Right ventricle myocardium inferior (tissue), 1 donor: ENCODE measurements around the gene KRT3. TPM values are rescaled to one million over a fixed set of nuclear protein-coding genes. Genes with fewer than 3 reads are reported as not detected.

Experiments used
- ATAC-seq: fragments of 200-7000 bp; cut with Tn5 transposase; one replicate; pipeline ENCODE4 v1.9.1; 2020; ENCODE audit warnings: mild to moderate bottlenecking, moderate library complexity
- DNase-seq: peaks from one replicate; pipeline ENCODE4 v3.0.0; 2021; ENCODE audit errors: missing footprints
- intact Hi-C: fragments of 100-400 bp; cut with DNase I; formaldehyde crosslinking; loops from one replicate; pipeline ENCODE4 v1.11.0; 2022
- total RNA-seq: library from RNA; stranded (reverse); fragmentation: NEBNext Ultra II Directional; extraction: Animal tissue kit (Norgen Biotek cat#: 25700); gene quantifications from one replicate; pipeline ENCODE4 v1.2.1, GENCODE V29; 2021
- donor health status: DM: no; HTN: yes; CAD: no; lungs with severe emphysema.

Gene KRT3
- total RNA-seq, 1 donor from 2014 or later = not detected

DNA sequence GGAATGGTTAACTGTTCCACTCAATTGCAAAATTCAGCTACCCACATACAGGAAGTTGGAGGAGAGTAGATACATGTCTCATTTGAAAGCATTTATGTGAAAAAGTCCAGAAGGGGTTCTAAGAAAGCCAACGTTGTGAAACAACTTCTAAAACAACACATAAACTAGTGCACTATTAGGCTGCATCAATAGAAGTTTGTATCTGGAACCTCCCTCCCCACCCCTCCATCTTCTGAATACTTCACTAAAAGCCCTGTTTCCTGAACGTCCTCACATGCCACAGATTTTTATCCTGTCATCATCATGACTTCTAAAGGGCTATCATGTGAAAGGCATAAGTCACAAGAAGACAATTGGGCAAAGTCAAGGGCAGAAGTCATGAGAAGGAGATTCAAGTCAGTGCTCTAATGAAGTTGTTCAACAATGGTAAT is 32.7 kb upstream of the KRT3 start:
- intact Hi-C loops = no loop called here
- ATAC-seq (no peak), DNase-seq (no peak)

DNA sequence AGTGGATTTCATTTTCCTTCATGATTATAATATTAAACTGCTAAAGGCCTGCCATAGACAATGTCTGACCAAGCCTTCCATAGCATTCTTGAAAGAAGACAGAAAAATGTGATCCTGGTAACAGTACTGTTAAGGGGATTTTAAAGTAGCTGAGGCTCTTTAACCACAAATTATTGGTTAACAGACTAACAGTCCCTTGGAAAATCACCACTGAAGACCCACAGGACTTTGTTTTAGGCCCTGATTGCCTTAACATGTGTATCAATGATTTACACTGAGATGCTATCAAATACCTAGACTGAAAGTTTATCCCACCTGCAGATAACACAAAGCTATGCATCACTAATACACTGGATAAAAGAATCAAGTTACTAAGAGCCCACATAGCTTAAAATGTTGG is 32.2 kb upstream of the KRT3 start:
- no peak for ATAC-seq
- intact Hi-C loops = no loop called here
- DNase-seq = no peak

DNA sequence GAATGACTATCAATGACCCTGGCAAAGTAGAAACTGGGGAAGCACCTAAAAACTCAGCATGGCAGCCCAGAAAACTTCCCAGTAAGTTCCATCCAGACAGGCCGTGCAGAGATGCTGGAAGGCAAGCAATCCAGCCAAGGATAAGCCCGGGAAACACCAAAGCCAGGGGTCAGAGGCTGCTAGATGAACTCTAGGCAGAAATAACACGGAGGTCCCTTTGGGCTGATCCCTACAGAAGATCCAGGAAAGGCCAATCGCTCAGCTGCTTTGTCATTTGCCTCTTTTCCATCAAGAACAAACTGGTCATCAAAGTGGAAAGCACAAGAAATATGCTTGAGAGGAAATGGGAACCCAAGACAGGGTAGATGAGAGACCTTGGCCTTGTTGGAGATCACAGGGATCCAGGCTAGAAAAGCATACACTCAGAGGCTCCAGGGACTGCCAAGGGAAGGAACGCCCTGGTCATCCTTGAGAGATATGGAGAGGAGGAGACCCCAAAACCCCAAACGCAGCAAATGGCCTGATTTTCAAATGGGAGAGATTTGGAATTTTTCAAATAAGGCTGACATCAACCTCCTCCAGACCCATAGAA is 31.7 kb upstream of the KRT3 start:
- DNase-seq (no peak), ATAC-seq (no peak)
- intact Hi-C loops = no loop called here

DNA sequence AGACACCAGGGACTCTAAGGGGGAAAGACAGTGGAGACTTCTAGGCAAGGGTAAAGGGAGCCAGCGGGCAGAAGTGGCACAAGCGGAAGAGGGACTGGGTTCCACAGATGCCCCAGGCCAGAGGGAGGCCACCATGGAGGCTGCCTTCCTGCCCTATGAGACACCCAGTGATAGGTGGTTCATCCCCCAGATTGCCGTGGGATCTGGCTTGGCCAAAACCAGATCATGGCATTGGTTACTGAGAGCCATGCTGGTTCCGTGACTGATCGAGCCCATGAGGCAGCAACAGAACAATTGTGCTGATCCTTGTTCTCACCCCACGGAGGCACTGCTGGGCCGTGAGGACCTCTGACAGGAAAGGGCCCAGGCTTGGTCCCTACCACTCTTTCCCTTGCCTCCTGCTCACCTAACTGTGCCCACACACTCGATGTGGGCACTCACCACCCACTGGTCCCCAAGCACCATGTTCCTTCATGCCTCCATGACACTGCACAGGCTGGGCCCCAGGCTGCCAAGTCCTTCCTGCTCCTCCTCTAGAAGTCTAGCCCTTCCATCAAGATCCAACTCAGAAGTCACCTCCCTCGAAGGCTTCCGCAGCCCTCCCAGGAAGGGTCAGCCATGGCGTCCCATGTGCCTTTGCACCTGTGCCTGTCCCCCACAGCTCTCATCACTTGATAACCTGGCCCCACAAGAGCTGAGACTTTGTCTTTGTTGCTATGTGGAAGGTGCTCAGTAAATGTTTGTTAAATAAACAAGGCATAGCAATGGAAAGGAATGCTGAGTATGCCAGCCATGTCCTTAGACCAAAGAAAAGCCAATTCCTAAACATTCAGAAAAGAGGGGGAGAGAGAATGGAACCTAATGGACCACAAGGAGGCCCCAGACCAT is 30.9 kb upstream of the KRT3 start:
- ATAC-seq = no peak
- no peak for DNase-seq
- intact Hi-C loops = no loop called here

DNA sequence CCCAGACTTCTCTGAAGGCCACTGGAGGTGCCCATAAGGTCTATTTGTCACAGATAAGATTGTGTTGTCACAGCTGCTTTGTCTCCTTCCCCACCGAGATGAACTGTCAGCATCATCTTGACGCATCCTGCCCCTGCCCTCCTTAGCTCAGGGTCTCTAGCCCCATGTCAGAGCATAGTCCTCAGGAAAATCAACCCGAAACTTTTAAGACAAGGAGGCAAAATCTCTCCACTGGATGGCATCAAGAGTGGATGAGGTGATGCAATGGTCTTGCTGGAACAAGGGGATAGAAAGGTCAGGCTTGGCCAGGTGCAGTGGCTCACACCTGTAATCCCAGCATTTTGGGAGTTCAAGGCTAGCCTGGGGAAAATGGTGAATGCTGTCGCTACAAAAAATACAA is 30.0 kb upstream of the KRT3 start:
- intact Hi-C loops = no loop called here
- no peak for ATAC-seq
- no peak for DNase-seq

DNA sequence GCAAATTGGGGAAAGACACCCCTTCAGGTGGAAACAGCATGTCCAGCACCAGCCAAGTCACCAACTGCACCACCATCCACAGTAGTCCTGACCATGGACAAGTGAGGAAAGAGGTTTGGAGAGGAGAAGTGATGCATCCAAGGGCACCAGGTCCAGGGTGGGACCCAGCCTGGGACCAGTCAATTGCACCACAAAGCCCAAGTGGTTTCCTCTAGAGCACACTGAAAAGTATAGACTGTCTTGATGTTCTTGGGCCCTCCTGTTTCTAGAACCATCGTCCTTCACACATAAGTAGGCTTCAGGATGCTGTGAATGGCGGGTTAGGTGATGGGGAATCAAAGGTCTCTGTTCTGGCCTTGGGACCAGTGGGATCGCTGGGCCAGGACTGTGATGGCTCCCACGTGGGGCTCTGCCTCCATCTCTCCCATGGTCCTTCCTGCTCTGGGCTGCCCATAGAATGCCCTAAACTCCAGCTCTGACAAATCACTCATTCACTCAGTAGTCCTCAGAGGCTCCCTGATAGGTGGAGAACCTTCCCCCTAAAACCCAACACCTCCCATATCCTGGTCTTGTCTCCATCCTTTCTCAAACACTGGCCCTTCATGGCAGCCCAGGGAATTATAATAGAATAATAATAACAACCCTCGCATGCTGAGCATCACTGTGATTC is 29.0 kb upstream of the KRT3 start:
- intact Hi-C loops = no loop called here
- no peak for ATAC-seq
- no peak for DNase-seq

DNA sequence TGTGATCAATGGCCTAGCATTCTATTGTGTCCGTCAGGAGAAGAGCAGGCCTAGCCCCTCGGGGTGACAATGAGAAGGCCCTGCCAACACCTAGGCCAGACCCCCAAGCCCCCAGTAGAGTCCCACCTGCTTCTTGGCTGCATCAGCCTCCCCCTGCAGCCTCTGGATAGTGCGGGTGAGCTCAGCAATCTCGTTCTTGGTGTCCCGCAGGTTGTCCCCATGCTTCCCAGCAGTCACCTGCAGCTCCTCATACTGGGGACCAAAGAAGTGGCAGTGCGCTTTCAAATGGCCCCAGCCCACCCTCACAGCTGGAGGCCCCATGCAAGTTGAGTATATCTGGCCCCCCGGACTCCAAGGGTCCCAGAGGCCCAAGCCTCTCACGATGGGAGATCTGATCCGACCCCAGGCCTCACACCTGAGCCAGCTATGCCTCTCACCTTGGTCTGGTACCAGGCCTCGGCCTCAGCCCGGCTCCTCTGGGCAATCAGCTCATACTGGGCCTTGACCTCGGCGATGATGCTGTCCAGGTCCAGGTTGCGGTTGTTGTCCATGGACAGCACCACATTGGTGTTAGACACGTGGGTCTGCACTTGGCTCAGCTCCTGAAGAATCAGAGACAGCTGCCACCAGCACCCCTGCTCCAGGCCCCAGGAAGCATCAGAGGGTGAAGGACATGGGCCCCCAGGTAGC is 28.0 kb upstream of the KRT3 start:
- no peak for DNase-seq
- intact Hi-C loops = no loop called here
- no peak for ATAC-seq

DNA sequence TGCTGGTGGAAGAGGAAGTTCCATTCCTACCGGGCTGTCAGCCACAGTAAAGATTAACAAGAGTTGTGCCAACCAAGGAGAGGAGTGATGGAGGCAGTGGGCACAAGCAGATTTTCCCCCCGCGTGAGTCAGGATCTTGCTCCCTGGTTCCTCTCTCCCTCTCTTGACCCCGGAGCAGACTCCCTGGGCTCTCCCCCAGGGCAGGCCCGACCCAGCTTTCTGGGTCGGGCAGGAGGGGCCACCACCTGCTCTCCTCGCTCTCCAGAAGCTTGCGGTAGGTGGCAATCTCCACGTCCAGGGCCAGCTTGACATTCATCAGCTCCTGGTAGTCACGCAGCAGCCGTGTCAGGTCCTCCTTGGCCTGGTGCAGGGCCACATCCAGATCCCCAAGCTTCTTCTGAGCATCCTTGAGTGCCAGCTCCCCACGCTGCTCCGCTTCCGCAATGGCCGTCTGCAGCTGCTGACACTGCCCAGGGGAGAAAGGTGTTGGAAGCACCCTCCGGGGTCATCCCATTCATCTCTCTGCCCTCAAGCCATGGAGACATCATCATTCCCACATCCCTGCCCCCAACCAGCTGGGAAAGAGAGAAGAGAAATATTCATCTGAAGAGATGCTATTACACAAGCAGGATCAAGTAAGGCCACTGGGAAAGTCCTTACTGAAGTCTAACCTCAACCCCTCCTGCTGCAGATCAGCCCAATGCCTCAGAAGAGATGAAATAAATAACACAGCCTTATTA is 27.0 kb upstream of the KRT3 start:
- ATAC-seq = no peak
- intact Hi-C loops = no loop called here
- DNase-seq = no peak

DNA sequence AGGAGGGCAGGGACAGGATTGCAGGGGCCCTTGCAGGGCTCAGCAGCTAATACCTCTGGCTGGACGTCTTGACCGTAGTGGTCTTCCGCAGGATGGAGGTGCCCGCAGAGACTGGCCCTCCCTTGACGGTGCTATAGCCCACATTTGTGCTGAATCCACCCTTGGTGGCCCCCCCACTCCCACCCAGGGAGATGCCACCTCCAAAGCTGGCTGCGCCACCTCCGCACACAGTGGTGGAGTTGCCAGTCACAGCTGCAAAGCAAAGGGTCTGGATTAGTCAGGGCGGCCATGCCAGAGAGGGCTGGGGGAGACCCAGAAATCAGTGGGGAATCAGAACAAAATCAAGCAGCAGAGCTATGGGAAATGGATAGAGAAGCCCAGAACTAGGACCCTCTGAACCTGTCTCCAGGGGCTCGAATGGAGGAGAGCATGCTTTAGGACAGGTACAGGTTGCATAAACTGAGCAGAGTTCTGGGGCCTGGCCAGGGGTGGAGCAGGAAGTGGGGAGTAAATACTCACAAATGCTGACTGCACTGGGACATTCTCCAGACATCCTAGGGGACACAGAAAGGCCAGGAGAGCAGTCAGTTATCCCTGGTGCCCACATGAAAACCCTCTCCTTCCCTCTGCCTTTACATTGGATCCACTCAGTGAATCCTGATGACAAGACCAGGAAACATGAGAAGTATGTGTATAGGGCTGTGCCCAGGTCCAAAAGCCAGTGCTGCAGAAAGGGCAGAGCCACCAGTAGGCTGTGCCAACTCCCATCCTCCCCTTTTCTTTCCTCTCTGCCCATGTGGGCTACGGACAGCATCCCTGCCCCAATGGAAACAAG is 26.1 kb upstream of the KRT3 start:
- ATAC-seq = no peak
- intact Hi-C loops = no loop called here
- no peak for DNase-seq

DNA sequence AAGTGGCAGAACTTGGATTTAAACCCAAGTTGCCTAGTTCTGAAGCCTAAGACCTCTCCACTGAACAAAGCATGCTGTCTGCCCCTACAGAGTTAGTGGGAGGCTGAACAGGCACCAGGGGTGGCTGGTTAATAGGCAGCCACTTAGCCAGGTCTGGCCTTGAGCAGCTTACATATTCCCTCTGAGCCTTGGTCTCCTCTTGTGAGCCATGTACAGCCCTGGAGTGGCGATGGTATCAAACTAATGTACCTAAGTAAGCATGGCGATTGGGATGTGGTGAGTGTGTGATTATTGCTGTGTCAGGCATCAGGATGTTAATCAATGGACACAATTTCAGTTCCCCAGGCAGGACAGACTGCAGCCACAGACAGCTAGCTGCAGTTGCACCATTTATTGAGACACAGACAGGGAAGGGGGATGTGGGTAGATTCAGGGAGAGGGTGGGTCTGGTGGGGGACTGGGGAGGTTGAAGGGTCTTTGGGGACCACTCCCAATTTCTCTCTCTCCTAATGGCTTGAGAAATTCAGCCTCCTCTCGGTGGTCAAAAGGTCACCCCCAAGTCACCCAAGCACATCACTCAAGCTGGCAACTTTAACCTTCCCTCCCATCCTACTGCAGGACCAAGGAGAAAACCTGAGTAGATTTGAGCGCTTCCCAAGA is 25.3 kb upstream of the KRT3 start:
- DNase-seq (no peak), ATAC-seq (no peak)
- intact Hi-C loops = no loop called here

DNA sequence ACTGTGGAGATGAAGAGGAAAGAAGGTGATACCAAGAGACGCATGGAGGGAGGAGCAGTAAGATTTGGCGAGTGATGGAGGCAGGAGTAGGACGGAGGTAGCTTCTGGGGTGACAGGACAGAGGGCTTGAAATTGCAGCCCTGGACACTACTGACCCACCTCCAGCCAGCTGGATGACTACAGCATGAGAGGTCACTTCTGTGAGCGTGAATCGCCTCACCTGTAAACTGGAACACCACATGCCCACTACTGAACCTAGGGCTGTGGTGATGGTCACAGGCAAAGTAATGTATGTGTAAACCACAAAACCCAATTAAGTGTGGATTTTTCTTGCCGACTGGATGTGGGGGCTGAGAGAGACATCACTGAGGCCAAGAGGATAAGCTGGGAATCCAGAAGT is 24.6 kb upstream of the KRT3 start:
- ATAC-seq = no peak
- intact Hi-C loops = no loop called here
- no peak for DNase-seq

DNA sequence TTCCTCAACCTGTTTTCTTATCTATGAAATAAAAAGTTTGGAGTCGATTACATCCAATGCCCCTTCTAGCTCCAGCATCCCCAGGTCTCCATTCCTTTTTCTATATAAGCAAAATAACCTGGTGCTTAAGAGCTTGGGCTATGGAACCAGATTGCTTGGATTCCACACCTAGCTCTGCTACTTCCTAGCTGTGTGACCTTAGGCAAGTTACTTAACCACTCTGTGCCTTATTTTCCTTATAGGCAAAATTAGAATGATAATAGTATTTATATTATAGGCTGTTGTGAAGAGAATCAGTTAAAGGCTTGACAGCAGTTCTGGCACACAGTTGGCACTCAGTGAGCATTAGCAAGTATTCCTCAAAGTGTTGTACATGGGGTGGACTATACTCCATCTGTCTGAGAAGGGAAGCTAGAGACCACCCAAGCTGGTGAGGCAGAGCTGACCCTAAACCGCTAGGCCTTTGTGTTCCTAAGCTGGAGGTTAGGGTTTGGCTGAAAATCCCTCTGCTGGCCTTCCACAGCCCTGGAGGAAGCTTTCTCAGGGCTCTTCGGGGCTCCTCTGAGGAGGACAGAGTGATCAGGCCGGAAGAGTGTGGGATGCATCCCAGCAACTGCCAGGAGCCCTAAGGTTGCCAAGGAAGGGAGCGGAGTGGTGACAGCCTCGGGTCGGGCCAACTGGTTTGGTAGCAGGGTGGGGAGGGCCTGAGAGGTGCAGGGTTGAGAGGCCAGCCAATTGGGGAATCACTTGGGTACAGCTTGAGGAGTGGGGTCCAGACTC is 24.0 kb upstream of the KRT3 start:
- no peak for DNase-seq
- no peak for ATAC-seq
- intact Hi-C loops = no loop called here

DNA sequence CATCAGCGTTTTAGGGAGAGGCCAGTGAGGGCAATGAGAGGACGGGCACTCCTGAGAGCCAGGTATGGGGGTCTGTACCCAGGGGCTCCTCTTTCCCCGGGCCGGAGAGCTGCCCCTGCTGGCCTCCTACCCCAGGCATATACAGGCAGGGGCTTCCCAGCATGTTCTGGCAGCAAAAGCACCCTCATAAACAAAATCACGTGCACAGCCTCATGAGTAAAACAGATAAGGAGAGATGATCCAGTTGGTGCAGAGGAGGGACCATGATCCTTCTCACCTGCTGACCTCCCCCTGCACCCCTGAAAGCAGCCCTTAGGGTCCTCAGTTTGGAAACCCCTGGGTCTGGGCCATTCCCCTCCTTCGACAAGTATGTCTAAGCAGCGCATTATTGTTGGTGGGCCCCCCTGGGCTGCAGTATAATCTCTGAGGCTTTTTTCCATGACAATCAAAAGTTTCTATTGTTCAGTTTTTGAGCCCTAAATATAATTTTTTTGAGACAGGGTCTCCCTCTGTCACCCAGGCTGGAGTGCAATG is 23.0 kb upstream of the KRT3 start:
- DNase-seq (no peak), ATAC-seq (no peak)
- intact Hi-C loops = no loop called here

DNA sequence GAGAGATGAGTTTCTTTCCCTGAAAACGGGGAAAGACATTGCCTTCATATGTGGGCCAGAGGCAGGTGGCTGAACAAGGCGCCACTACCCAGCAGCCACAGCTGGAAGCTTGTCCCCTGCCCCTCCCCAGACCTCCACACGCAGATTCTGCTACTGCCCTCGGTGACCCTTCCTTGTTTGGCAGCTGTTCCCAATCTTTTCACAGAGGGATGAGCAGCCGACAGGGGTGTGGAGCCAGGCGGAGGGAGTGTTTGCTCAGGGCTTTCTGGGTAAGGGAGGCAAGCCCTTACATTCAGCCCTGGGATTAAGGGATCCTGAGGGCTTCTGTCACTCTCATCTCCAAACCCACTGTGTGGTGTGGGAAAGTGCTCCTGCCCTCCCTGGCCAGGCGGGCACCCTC is 22.5 kb upstream of the KRT3 start:
- intact Hi-C loops = no loop called here
- DNase-seq (no peak), ATAC-seq (no peak)

DNA sequence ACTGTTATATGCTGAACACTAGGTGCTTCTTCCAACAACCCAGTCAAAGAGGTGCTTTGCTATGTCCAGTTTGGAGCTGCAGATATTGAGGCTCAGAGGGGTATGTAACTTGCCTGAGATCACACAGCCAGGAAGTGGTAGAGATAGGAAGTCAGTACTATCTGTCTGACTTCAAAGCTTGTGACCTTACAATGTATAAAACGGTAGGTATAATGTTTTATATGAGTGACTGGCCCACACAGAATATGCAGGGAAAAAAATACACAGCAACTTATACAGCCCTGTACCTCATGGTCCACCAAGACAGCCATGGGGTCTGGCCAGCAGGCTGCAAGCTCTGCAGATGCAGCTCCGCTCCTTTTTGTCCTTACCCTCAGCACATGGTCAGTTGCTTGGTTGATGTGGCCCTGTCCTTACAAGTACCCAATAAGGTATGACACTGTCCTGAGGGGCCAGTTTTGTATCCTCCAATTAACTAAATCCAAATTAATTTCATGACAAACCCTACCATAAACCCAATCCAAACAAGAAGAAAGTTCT is 21.9 kb upstream of the KRT3 start:
- intact Hi-C loops = no loop called here
- DNase-seq = no peak

DNA sequence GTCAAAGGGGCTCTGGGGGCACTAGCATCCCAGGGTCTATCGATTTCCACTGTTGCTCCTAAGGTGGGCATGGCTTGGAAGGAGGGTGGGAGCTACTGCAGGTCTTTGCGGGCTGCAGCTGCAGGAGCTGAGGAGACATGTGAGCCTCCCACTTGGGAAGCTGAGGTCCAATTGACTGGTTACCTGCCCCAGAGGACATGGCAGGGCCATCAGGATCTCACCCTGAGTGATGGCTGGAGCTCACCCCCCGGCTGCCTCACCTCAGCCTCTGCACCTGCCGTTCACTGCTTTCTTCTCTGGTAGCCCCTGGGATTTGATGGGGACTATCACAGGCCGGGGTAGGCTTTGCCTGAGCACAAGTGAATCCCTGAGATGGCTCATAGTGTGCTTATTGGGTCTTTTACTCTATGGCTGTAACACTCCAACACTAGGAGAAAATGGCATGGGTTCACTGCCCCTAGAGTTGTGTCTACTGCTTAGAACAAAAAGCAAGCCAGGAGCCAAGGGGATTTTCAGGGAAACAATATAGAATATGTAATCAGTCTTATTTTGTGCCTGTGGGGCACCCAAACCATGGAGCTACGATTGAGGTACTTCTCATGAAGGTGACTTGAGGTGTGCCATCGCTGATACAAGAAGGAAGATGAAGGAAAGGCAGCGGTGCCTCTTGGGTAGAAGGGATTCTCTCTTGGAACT is 21.2 kb upstream of the KRT3 start:
- ATAC-seq = no peak
- intact Hi-C loops = no loop called here

More for the DNA sequence above, 21.9 kb upstream of the KRT3 start:
- no peak for ATAC-seq

More for the DNA sequence above, 21.2 kb upstream of the KRT3 start:
- no peak for DNase-seq
